GM21367 (cell line): ENCODE data around the gene KIAA1217.

ENCODE experiments used
- ATAC-seq: cut with Tn5 transposase; IDR thresholded peaks from one replicate; pipeline ENCODE4 v1.9.1; 2021; ENCODE audit not compliant: unreplicated experiment

KIAA1217 gene

DNA sequence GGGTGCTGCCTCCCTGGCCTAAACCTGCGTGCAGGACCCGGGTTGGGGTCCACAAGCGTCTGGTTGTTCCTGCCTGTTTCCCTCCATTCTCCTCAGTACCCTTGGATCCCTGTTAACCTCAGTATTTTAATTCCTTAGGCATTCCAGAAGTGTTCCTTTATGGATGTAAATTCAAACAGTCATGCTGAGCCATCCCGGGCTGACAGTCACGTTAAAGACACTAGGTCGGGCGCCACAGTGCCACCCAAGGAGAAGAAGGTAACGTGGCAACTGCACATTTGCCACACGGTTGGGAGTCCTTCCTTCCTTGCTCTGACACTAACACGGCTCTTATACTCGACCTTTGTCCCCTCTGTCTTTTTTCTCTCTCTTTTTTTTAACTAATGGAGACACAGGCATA is 327.7 kb downstream of the KIAA1217 start:
- ATAC-seq = no peak

DNA sequence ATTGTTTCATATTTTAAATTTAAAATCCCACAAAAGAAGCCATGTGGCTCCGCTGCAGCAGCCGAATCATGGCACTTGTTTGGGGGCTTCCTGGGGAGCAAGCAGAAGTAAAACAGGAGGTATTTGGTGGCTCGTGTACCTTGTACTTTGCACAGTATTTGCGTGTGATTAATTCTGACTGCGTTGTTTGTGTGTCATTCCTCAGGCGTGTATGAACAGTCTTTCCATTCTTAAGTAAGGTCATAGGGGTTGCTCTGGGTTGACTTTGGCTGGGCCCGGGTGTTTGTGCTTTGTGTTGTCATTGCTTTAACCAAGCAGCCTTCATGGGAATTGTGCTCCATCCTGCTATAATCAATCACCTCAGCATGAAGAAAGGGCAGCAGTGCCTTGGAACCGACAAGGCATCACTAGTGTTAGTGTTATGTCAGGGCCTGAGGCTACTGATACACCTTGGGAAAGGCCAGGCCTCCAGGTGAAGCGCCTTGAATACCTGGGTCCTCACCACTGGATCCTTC is 332.4 kb downstream of the KIAA1217 start:
- ATAC-seq = no peak

DNA sequence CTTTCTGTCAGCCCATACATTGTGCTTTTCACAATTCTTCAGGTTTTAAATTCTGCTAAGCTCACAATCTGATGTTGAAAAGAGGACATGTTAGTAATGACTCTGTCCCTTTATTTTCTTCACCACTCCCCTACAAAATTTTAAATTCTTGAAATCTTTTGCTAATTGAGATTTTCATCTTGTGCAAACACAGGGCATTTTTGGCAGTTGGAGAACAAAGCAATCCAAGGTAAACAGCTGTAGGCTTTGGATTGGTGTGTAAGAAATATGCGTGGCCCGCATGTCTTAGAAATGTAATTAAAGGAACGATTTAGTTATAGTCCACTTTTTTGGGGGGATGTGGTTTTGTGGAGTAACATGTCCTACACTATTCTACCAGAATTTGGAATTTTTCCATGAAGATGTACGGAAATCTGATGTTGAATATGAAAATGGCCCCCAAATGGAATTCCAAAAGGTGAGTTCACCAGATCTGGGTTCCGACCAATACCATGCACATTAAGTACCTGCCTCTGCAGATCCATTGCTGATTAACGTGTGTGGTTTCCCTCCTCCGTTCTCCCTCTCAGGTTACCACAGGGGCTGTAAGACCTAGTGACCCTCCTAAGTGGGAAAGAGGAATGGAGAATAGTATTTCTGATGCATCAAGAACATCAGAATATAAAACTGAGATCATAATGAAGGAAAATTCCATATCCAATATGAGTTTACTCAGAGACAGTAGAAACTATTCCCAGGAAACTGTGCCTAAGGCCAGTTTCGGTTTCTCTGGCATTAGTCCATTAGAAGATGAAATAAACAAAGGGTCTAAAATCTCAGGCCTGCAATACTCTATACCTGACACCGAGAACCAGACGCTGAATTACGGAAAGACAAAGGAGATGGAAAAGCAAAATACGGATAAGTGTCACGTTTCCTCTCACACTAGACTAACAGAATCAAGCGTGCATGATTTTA is 333.7 kb downstream of the KIAA1217 start:
- no peak for ATAC-seq

- no peak for ATAC-seq
Measured at GRCh38 chr10:24544776-24545175, 335.8 kb downstream of the KIAA1217 start.

GRCh38 chr10:24545585-24545984 is 336.6 kb downstream of the KIAA1217 start:
- ATAC-seq = no peak

- ATAC-seq = no peak
Measured at GRCh38 chr10:24550680-24551079, 341.7 kb downstream of the KIAA1217 start.

- no peak for ATAC-seq
Measured at GRCh38 chr10:24551161-24551560, 342.2 kb downstream of the KIAA1217 start.

- no peak for ATAC-seq
Measured at GRCh38 chr10:24552346-24553016, 343.5 kb downstream of the KIAA1217 start.

- ATAC-seq = no peak
Measured at GRCh38 chr10:24553051-24553612, 344.2 kb downstream of the KIAA1217 start.

DNA sequence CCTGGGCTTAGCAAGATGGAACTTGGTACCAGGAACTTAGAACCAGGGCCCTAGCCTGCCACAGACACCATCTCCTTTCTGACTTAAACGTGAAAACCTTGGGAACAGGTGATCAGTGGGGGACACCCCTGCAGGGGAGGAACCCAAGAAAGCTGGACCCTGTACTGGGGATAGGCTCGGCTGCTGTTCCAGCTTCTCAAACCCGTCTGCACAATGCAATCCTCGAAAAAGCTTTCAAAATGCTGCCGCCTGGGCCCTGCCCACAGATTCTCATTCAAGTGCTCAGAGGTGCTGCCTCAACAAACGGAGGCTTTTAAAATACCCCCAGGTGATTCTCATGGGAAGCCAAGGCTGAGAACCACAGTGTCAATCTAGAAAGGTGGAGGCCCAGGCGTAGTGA is 345.1 kb downstream of the KIAA1217 start:
- no peak for ATAC-seq

- no peak for ATAC-seq
Measured at GRCh38 chr10:24556126-24556749, 347.3 kb downstream of the KIAA1217 start.

GRCh38 chr10:24556750-24557742 is 348.1 kb downstream of the KIAA1217 start:
- ATAC-seq = peak; percentile 53

DNA sequence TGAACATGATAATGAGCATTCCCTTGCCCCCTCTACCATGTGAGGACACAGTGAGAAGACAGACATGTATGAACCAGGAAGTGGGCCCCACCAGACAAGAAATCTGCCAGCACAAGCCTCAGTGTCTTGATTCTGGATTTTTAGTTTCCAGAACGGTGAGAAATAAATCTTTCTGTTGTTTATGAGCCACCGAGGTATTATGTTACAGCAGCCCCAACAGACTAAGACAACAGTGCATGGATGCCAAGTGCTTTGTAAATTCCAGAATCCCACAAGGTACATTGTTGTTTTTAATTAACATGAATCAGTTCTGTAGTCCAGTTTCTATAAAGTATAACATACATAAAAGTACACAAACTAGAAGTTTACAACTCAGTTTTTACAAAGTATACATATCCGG is 352.5 kb downstream of the KIAA1217 start:
- no peak for ATAC-seq

- ATAC-seq = no peak
Measured at GRCh38 chr10:24568042-24568441, 359.1 kb downstream of the KIAA1217 start.

- ATAC-seq = no peak
Measured at GRCh38 chr10:24569330-24569796, 360.4 kb downstream of the KIAA1217 start.

DNA sequence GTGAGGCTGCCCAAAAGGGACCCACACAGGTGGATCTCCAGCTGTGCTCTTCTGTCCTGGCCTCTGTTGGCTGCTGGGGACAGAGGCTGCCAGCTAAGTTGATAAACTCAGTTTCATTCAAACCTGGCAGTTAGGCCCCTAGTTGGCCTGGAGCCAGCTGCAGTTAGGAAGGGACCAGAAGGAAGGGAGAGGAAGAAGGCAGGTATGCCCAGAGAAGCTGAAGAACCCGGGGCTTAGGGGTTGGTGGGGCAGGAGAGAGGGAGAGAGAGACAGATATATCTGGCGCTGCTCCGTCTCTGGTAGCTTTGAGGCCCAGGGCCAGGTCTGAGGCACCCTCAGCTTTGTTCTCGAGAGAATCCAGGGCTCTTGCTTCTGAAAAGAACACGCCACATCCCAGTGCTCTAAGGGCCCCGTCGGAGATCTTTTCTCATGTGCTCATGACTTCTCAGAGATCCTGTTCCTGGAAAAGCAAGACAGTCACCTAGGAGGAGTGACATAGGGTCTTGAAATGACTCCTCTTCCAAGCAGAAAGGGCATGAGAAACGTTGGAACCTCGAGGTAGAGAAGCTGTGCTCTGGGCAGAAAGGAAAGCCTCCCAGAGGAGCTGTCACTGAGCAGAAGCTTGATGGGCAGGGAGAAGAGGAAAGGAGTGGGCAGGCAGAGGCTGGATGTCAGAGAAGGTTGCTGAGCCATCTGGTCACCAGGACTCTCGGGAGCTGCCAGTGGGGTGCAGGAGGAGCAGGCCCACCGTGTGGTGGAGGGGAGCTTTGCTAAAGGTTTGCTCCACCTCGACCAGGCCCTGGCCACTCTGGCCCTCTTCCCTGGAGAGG is 361.1 kb downstream of the KIAA1217 start:
- no peak for ATAC-seq

- ATAC-seq = no peak
Measured at GRCh38 chr10:24570658-24571426, 361.9 kb downstream of the KIAA1217 start.

DNA sequence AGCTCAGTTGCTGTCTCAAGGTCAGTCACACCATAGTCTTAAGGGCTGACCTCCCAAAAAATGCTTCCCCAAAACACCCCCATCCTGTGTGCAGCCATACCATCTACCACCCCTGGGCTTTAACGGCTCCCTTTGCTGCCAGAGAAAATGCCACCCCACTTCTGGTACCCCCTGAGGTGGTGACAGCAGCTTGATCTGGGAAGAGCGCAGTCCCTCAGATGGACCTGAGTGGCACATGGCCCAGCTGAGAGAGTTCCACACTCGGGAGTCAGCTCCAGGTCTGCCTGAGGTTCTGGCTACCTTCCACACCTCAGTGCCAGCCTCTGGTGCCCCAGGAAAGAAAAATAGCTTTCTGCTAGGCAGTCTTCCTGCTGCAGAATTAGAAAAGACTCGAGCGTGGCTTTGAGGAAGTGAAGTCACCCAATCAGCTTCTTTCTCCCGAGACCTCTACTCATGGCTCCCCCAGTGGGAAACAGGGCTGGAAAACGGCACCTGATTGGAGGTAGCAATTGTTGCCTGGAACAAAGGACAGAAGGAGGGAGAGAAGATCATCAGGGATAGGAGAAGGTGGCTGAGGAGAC is 363.0 kb downstream of the KIAA1217 start:
- ATAC-seq = no peak
